OCI-LY3 (cell line): ENCODE results near the gene EP300.

Experiments
- CTCF ChIP-seq: fragments of 200-600, 300-600 bp; sonication (generic); IDR thresholded peaks from 2 replicates; pipeline ENCODE4 v1.5.1; 2014; ENCODE audit warnings: antibody characterized with exemption, low read length, low read depth
- EZH2phosphoT487 ChIP-seq: fragments of 200-600 bp; shearing (Covaris generic); IDR thresholded peaks from 2 replicates; pipeline ENCODE4 v1.6.1; 2018; ENCODE audit warnings: antibody characterized with exemption, mixed run types, low read depth

GRCh38 chr22:41215409-41215808, 123.0 kb downstream of the EP300 start:
- no peak for TF ChIP-seq CTCF
- TF ChIP-seq EZH2phosphoT487, result no peak
